Dedifferentiated amniotic fluid mesenchymal stem cell (primary cell): ENCODE results near the gene WDR74.
A peak's percentile ranks its signal among the peaks of the same experiment; 100 is the strongest.
"Not testable (repeated sequence)": the region's sequence is repeated elsewhere in the genome, so short reads cannot be mapped to it uniquely, and the experiment has no call there.

Experiments
- DNase-seq: peaks from one replicate; pipeline ENCODE4 v3.0.0-alpha.2; 2016; ENCODE audit errors: extremely low spot score

The WDR74 gene

GRCh38 chr11:62860835-62861563, 21.6 kb upstream of the WDR74 start:
- no peak for DNase-seq

GRCh38 chr11:62859281-62859703, 19.9 kb upstream of the WDR74 start:
- not testable (repeated sequence) for DNase-seq

DNA sequence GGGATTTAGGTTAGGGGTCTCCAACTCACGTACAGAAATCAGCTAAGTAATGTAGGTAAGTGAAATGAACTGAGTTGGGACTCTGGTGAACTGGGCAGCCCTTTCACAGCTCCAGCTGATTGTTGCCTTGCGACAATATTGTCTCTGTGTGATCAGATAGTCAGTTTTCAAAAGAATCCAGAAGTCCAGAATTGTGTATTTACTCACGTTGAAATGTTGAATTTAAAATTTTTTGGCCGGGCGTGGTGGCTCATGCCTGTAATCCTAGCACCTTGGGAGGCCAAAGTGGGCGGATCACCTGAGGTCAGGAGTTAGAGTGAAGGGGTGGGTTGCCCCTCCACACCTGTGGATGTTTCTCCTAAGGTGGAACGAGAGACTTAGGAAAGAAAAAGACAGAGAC, 18.8 kb upstream of the WDR74 start:
- DNase-seq = no peak

GRCh38 chr11:62857541-62857982, 18.2 kb upstream of the WDR74 start:
- DNase-seq = no peak

- DNase-seq = no peak
These were observed 17.0 kb upstream of the WDR74 start for GRCh38 chr11:62856333-62856895.

GRCh38 chr11:62855571-62856332, 16.4 kb upstream of the WDR74 start:
- DNase-seq = peak; percentile 92

- DNase-seq = no peak
These were observed 15.6 kb upstream of the WDR74 start for GRCh38 chr11:62854825-62855570.

GRCh38 chr11:62854013-62854824, 14.8 kb upstream of the WDR74 start:
- no peak for DNase-seq

DNA sequence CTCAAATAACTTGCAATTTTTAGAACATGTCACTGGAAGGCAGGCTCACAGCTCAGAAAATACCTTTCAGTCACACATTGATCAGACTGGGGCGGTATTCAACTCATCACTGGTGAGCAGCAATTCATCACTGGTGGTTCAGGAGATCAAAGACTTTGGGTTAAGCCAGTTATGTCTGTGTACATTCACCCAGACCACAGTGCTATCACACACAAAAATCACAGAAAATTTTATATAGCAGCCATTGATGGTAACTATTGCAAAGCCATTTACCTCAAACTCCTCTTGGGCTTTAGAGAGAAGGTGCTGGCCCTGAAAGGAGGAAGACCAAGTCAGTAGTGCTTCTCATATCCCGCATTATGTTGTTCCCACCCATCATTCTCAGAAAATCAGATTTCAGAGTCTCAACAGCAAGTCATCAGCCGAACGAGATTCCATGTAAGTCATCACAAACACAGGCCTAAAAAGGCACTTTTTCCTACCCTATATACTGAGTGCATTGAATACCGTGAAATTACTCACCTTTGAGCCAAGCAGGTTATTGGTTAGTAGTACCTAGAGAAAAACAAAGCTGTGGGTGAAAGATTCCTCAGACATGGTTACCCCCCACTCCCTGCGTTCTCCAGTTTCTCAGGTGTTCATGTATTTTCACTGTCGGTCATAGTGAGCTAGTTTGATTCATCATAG, 14.0 kb upstream of the WDR74 start:
- no peak for DNase-seq

- DNase-seq = no peak
These were observed 13.3 kb upstream of the WDR74 start for GRCh38 chr11:62852523-62853188.

DNA sequence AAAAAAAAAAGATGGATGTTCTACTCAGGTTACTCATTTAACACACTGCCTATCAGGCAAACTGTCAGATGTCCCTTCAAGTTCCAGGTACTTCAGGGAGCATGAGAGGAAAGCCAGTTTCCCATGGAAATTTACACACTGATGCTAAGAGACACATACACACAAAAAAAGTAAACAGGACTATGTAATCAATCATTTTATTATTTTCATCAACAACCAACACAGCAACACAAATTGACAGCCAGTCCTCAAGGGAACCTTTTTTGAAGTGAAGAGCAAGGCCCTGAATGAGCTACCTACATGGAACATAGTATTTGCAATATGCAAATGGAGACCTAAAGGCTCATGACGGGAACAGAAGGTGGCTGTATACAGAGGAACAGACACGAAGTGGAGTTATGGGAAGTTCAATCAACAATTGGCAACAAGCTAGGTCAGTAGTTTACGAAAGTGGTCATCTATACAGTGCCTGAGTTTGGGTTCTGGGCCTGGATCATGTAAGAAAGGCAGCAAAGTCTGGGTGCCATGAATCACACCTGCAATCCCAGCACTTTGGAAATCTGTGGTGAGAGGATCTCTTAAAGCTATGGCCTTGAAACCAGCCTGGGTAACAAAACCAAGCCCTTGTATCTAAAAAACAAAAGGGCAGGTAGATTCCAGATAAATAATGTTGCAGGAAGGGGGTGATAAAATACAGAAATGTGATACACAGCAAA, 12.6 kb upstream of the WDR74 start:
- DNase-seq = no peak

GRCh38 chr11:62850911-62851806, 11.8 kb upstream of the WDR74 start:
- no peak for DNase-seq

- DNase-seq = no peak
These were observed 8.5 kb upstream of the WDR74 start for GRCh38 chr11:62847767-62848314.

DNA sequence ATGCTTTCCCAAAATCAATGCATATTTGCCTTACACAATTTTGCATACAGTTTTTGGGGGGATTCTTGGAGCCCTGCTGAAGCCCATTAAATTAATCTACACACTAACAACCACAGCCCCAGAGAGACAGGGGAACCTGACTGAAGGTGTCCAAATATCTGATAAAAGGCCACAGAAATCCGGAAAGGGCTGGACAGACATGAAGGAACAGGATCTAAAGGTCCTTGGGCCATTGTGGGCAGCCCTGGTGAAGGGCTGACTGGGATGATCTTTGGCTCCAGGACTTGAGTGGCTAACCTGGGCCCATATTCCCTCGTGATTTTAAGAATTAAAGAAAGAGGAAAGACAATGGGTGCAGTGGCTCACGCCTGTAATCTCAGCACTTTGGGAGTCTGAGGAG, 6.8 kb upstream of the WDR74 start:
- no peak for DNase-seq

GRCh38 chr11:62844154-62844553, 4.8 kb upstream of the WDR74 start:
- DNase-seq = no peak

DNA sequence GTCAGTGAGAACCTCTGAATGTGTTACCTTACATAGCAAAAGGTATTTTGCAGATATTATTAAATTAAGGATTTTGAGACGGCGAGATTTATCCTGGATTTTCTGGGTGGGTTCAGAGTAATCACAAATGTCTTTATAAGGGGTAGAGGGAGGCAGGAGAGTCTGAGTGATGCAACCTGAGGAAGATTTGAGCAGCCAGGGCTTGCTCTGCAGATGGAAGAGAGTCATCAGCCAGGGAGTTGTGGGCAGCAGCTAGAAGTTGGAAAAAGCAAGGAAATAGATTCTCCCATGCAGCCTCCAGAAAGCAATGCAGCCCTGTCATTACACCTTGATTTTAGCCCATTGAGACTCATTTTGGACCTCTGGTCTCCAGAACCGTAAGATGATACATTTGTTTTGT, 4.1 kb upstream of the WDR74 start:
- DNase-seq = no peak

DNA sequence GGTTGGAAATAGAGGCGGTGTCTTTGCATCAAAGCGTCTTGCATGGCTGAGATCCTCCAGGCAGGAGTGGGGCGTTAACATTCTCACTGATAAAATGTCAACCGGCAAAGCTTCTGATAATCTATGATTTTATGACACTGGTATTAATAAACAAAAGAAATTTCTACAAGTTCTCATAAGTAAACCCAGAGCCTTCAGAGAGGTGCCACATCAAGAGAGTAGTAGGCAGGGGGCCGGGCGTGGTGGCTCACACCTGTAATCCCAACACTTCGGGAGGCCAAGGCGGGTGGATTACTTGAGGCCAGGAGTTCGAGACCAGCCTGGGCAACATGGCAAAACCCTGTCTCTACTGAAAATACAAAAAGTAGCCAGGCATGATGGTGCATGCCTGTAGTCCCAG, 3.5 kb upstream of the WDR74 start:
- DNase-seq = not testable (repeated sequence)

DNA sequence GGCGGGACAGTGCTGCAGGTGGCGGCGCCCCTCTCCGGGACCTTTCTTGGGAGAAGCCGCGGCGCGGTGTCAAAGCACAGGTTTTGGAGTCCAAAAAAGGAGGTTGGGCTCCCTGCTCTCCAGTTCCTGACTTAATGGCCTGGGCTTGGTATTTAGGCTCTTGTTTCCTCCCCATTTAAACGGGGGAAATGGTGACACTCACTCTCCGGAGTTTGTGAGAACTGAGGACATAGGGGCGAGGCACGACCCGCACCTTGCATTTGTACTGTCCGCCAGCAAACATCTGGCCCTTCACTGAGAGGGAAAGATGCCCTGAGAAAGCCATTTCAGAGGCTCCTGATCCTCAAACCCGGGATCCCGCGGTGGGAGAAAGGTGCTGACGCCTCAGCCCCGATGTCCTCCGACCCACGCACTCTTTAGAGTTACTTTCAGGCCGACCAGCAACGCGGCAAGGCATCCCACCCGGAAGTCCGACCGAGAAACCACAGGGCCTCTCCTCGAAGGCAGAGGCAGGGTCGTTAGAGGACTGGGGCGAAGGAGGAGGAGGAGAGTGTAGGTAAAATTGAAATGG, 2.9 kb upstream of the WDR74 start:
- DNase-seq = no peak
